GM04504 (cell line): ENCODE data around the gene COPG1.

Source experiments
- DNase-seq: peaks from one replicate; pipeline ENCODE4 v3.0.0-alpha.2; 2012; ENCODE audit warnings: low read depth

COPG1 gene

DNA sequence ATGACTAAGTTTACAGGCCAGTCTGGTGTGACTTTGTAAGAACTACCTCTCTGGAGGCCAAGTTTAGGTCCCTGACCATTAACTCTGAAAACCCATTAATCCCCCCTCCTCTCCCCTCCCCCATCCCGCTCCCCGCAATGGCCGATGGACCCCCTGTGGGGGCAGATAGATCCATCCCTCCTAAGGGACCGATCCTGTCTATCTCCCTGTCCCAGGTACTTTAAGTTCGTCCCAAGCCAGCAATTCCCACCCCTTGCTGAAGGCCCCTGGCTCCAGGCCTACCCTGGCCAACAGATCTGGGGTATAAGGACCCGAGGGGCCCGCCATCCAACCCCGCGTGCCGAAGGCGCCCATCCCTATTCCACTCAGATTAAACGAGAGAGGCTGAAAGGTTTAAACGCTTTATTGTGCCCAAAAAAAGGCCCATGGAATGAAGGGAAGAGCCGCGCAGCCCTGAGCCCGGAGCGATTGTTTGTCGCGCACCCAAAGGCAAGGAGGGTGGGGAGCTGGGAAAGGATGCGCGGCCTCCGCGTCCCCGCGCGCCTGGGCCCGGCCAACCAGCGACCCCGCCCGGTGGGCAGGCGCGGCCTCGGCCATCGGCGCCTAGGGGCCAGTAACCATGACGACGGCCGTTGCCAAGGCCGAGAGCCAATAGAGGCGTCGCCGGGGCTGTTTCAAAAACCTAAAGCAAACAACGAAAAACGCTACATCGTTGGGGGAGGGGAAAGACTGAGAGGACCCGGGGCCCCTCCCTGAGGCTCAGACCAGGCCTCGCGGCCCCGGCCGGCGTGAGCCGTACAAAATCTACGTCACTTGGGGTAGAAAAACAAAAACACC is 65.2 kb downstream of the COPG1 start:
- peak; percentile 72 for DNase-seq

DNA sequence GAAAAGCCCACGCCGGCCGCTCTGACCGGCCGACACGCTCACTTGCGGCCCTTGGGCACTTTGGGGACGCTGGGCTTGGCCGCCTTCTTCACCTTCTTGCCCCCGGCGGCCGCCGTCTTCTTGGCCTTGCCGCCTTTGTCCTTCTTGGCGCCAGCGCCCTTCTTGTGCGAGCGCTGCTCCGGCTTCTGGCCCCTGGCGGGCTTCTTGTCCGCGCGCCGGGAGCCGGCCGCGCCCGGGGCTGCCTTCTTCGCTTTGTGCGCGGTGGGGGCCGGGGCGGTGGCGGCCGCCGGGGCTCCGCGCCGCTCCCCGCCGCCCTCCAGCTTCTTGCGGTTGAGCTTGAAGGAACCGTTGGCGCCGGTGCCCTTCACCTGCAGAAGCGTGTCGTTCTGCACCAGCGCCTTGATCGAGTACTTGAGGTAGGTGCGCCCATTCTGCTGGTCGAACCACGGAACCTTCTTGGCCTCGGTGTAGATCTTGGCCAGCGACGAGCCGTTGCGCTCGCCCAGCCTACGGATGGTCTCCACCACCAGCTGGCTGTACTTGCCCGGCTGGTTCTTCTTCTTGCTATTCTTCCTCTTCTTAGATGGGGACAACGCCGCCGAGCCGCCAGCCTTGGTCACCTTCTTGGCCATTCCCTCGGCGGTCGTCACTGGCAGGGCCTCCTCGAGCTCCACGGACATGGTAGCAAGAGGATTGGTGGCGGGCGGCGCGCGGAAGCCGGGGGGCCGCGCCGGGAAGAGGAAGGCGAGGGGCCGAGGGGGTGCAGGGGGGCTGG is 66.0 kb downstream of the COPG1 start:
- no peak for DNase-seq

- DNase-seq, result no peak
Measured at GRCh38 chr3:129315998-129316247, 66.5 kb downstream of the COPG1 start.

- peak; percentile 58 for DNase-seq
Measured at GRCh38 chr3:129316248-129317013, 67.0 kb downstream of the COPG1 start.

DNA sequence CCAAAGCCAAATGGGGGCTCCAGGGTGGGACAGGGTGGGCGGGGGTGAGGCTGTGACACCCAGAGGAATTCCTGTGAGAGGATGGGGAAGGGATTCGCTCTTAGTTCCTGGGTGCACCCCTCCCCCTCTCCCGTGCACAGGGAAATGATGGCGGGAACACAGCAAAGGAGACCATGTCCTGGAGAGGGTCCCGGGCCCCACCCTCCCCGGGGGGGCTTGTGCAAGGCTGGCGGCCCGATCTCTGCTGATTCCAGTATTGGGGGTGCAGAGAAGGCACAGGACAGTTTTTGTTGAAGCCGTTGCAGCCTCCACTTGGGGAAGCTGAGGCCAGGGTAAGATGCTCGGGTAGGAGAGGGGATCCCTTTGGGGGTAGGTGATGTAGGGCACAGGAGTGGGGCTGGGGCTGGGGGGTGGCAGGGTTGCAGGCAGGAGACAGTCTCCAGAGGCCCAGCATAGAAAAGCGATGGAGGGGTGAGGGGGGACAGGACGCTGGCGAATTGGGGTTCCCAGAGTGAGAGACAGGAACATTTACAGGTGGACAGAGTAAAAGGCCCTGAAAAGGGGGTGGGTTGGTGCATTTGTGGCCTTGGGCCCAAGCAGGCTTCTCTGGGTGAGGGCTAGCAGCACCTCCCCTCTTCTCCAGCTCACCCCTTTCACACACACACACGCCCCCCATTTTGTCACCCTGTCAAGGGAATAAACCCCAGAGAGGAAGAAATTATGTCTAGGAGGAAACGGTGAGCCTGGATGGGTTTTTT is 67.8 kb downstream of the COPG1 start:
- no peak for DNase-seq

DNA sequence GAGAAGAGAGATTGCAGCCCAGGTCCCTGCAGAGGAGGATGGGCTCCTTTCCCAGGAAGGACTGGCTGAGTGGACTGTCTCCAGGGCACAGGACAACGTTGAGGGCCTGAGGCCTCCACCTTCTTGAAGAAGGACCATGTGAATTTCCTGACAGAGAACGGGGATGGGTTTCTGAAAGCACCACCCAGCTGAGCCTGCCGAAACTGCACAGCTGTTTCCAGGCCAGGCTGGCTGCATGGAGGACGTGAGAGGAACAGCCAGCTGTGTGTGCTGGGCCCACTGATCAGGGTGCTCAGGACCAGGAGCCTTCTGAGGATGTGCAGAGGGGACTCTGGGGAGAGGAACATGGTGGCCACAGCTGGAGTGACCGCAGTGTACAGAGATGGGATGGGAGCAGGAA is 68.4 kb downstream of the COPG1 start:
- no peak for DNase-seq

- DNase-seq, result no peak
Measured at GRCh38 chr3:129318921-129319320, 69.5 kb downstream of the COPG1 start.

- no peak for DNase-seq
Measured at GRCh38 chr3:129320261-129320660, 70.9 kb downstream of the COPG1 start.

DNA sequence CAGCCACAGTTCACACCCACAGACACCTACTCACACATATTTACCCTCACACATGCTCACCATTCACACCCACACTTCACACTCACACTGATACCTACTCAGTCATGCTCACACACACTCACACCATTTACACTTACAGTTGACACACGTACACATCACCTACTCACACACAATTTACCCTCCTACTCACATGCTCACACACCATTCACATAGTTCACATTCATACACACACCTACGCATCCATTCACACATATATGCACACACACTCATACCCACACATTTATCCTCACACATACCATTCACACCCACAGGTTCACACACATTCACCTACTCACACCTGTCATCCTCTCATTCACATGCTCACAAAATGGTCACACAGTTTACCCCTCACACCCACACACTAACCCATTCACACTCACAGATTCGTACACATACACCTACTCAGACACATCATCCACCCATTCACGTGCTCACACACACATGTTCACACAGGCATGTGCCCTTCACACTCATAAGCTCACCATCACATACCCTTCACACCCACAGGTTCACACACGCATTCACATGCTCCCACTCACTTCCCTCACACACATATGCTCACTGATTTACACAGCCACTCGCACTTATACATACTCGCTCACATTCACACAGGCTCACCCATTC is 71.5 kb downstream of the COPG1 start:
- no peak for DNase-seq

GRCh38 chr3:129321887-129322286 is 72.5 kb downstream of the COPG1 start:
- DNase-seq, result no peak

GRCh38 chr3:129323651-129324294 is 74.4 kb downstream of the COPG1 start:
- DNase-seq, result no peak

DNA sequence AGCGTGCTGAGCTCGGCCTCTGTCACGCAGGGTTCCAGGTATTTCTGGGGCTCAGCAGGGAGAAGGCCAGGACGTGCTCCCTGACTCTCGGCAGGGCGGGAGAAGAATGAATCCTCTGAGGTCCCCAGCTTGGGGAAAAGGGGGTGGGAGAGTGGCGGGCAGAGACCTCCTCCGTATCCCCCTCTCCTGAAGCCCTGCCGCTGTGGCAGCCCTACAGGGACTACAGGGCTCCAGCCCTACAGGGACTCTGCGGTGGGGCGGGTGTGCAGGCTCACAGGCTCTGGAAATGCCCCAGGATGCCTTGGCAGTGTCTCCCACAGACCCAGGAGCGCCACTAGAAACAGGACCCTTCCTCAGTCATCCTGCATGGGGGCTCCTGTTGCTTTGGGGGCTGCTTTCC is 75.4 kb downstream of the COPG1 start:
- DNase-seq, result no peak

- DNase-seq, result no peak
Measured at GRCh38 chr3:129325383-129325782, 76.0 kb downstream of the COPG1 start.

DNA sequence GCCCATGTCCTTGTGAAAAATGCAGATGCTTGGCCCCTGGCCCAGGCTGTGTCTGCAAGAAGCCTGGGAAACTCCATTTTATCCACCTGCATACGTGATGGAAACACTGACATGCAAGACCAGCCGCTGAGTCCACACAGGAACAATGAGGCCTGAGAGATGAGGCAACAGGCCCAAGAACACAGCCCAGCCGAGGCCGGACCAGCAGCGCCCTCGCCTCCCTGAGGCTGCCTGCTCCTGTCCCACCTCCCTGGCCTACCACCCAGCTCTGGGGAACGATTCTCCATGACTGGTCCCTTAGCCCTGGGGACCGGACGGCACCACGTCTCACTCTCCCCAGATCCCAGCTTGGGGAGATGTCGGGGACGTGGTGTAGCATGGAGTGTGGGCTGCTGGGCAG is 76.7 kb downstream of the COPG1 start:
- DNase-seq, result no peak

GRCh38 chr3:129326595-129326994 is 77.2 kb downstream of the COPG1 start:
- no peak for DNase-seq
